Measurements from ENCODE around the gene SMIM45.

Gene SMIM45

DNA sequence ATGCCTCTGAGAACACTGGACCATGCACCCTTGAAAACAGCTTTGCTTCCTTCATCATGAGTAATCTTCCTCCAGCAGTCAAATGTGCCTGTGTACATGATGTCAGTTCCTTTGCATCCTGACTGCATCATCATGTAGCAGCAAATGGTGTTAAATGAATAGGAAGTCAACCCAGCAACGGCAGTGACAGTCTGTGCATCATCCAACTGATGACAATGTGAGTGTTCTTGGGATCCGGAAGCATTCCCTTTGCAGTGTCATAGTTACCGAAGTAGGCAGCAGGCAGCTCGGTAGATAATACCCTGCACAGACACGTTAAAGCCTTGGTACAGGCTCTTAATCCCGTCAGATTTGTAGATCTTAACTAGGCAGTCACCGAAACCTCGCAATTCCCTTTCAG, 49.2 kb downstream of the SMIM45 start:
- DNase-seq = no peak
- TF ChIP-seq GATA1 (IDR thresholded peaks at IDR 0.05; ENCODE audit: low read depth, low read length) = no peak

DNA sequence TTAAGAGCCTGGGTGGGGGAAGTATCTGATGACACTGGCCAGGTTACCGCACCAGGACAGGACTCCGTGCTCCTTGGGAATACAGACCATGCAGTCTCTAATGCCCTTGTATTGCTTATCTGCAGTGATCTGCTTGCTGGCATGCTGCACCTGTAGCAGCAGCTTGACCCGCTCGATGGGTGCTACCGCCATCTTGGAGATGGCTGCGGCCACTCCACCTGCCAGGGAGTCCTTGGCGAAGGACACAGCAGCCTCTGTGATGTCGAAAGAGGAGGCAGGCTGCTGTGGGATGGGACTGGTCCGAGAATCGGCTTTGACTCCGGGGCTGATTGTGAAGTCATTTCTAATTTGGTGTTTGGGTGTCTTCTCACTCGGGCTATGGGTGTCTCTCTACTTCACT, 49.8 kb downstream of the SMIM45 start:
- no peak for DNase-seq
- no peak for TF ChIP-seq POLR2A (IDR thresholded peaks at IDR 0.05; ENCODE audit: low read length)
- TF ChIP-seq GATA1 (IDR thresholded peaks at IDR 0.05; ENCODE audit: low read depth, low read length) = no peak

DNA sequence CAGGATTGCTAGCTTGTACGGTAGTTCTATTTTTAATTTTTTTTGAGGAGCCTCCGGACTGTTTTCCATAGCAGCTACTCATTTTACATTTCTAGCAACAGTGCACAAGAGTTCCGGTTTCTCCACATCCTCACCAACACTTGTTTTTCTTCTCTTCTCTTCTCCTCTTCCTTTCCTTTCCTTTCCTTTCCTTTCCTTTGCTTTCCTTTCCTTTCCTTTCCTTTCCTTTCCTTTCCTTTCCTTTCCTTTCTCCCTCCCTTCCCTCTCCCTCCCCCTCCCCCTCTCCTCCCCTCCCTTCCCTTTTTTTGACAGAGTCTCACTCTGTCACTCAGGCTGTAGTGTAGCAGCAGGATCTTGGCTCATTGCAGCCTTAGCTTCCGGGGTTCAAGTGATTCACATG, 56.0 kb downstream of the SMIM45 start:
- DNase-seq = no peak
- no peak for TF ChIP-seq POLR2A (IDR thresholded peaks at IDR 0.05; ENCODE audit: low read length)
- no peak for TF ChIP-seq GATA1 (IDR thresholded peaks at IDR 0.05; ENCODE audit: low read depth, low read length)

Data from erythroblast (primary cell).